A673 (cell line): Measurements from ENCODE around the gene GDF7. TPM values are rescaled to one million over a fixed set of nuclear protein-coding genes. Genes with fewer than 3 reads are reported as not detected.

Source experiments
- BruUV-seq: library from RNA; stranded (reverse); fragments of 400-500 nt; replicated peaks from 2 replicates; lab custom pipeline; 2021; lab: Mats Ljungman, UMichigan
- CTCF ChIA-PET: fragments of 300-600 bp; sonication (Branson Sonifier 250); formaldehyde crosslinking; loops from one replicate; lab custom pipeline; 2022; ENCODE audit warnings: antibody characterized with exemption; lab: Charles Lee
- POLR2A ChIA-PET: fragments of 300-600 bp; sonication (Branson Sonifier 250); formaldehyde crosslinking; loops from one replicate; lab custom pipeline; 2022; ENCODE audit warnings: antibody characterized with exemption; ENCODE audit not compliant: low non-redundant PET; lab: Charles Lee
- DNase-seq: peaks from one replicate; pipeline ENCODE4 v3.0.0-alpha.2; 2015; ENCODE audit warnings: low spot score
- H3K27ac ChIP-seq: fragments of 200-600 bp; sonication (generic); 2 replicates; pipeline ENCODE4 v1.5.1; 2016; ENCODE audit warnings: mixed run types, low read depth, mild to moderate bottlenecking, mixed read lengths, antibody characterized with exemption, low read length; ENCODE audit not compliant: poor library complexity, severe bottlenecking
- H3K27me3 ChIP-seq: fragments of 200-600 bp; sonication (generic); replicated peaks from 2 replicates; pipeline ENCODE4 v1.6.1; 2017; ENCODE audit warnings: mixed run types, low read depth, mild to moderate bottlenecking, mixed read lengths, antibody characterized with exemption, low read length; ENCODE audit not compliant: insufficient read depth, poor library complexity
- H3K36me3 ChIP-seq: fragments of 200-600 bp; sonication (generic); 2 replicates; pipeline ENCODE4 v1.6.1; 2016; ENCODE audit warnings: mixed run types, mild to moderate bottlenecking, mixed read lengths, antibody characterized with exemption, low read length; ENCODE audit not compliant: insufficient read depth, poor library complexity, severe bottlenecking
- H3K4me1 ChIP-seq: fragments of 200-600 bp; sonication (generic); 2 replicates; pipeline ENCODE4 v1.6.1; 2017; ENCODE audit warnings: mixed run types, mild to moderate bottlenecking, mixed read lengths, antibody characterized with exemption, low read length; ENCODE audit not compliant: insufficient read depth, poor library complexity, severe bottlenecking
- H3K4me3 ChIP-seq: fragments of 200-600 bp; sonication (generic); 2 replicates; pipeline ENCODE4 v1.5.1; 2016; ENCODE audit warnings: low read depth, mixed run types, mild to moderate bottlenecking, mixed read lengths, low read length; ENCODE audit not compliant: poor library complexity, severe bottlenecking
- H3K9me3 ChIP-seq: fragments of 200-600 bp; sonication (generic); 2 replicates; pipeline ENCODE4 v1.6.1; 2016; ENCODE audit warnings: mixed run types, low read depth, mild to moderate bottlenecking, mixed read lengths, antibody characterized with exemption, low read length; ENCODE audit not compliant: poor library complexity, severe bottlenecking
- EZH2 ChIP-seq: fragments of 200-600 bp; sonication (generic); IDR thresholded peaks from 2 replicates; pipeline ENCODE4 v1.6.1; 2017; ENCODE audit warnings: borderline replicate concordance, low read depth, mild to moderate bottlenecking, mixed read lengths, antibody characterized with exemption, low read length; ENCODE audit not compliant: poor library complexity, severe bottlenecking
- intact Hi-C: fragments of 100-400 bp; cut with micrococcal nuclease; formaldehyde crosslinking; loops from one replicate; pipeline ENCODE4 v1.10.0; 2022; ENCODE audit not compliant: unreplicated experiment
- total RNA-seq: library from RNA; stranded (reverse); gene quantifications from 2 replicates; pipeline ENCODE4 v1.2.3, GENCODE V29; 2021
- TF ChIP-seq, protein P1 (sequence below): fragments of 300-800, 200-600 bp; sonication (generic); conservative IDR thresholded peaks from 2 replicates; pipeline ENCODE4 v1.5.1; 2017; ENCODE audit warnings: low read depth, mild to moderate bottlenecking, antibody characterized with exemption, low read length, moderate library complexity, mixed read lengths

Gene GDF7
- total RNA-seq, 1 experiment from 2014 or later, result not detected

DNA sequence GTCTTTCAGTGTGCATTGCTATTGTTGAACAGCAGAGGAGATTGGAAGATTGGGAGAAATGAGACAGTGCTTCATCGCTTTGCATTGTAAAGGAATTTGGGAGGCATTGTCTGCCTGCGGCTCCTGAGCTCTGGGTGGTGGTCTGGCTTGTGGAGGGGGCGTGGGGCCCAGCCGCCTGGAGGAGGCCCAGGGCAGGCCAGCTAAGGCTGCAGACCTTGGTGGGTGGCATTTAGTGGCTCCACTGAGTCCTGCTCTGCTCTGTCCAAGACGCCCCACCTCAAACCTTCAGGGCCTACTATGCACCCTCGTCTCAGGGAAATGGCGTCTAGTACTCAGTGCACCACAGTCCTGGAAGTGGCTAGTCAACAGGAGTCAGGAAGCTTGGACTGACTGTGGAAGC is 10.4 kb upstream of the GDF7 start:
- H3K27me3 ChIP-seq, result peaks cover 59% of the 10 kb centered on the region
- no peak for DNase-seq
- H3K9me3 ChIP-seq, result no peaks in the 10 kb centered on the region
- CTCF ChIA-PET, result no interaction called here
- intact Hi-C loops, result no loop called here
- H3K4me3 ChIP-seq, result no peak overlapping the region
- POLR2A ChIA-PET, result no interaction called here
- no peak overlapping the region for H3K27ac ChIP-seq
- BruUV-seq, result no TSS peak
- no peaks in the 10 kb centered on the region for H3K36me3 ChIP-seq
- no peaks in the 10 kb centered on the region for H3K4me1 ChIP-seq
- TF ChIP-seq EZH2, result no peak
- TF ChIP-seq, protein P1, sequence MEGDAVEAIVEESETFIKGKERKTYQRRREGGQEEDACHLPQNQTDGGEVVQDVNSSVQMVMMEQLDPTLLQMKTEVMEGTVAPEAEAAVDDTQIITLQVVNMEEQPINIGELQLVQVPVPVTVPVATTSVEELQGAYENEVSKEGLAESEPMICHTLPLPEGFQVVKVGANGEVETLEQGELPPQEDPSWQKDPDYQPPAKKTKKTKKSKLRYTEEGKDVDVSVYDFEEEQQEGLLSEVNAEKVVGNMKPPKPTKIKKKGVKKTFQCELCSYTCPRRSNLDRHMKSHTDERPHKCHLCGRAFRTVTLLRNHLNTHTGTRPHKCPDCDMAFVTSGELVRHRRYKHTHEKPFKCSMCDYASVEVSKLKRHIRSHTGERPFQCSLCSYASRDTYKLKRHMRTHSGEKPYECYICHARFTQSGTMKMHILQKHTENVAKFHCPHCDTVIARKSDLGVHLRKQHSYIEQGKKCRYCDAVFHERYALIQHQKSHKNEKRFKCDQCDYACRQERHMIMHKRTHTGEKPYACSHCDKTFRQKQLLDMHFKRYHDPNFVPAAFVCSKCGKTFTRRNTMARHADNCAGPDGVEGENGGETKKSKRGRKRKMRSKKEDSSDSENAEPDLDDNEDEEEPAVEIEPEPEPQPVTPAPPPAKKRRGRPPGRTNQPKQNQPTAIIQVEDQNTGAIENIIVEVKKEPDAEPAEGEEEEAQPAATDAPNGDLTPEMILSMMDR, result no peak

DNA sequence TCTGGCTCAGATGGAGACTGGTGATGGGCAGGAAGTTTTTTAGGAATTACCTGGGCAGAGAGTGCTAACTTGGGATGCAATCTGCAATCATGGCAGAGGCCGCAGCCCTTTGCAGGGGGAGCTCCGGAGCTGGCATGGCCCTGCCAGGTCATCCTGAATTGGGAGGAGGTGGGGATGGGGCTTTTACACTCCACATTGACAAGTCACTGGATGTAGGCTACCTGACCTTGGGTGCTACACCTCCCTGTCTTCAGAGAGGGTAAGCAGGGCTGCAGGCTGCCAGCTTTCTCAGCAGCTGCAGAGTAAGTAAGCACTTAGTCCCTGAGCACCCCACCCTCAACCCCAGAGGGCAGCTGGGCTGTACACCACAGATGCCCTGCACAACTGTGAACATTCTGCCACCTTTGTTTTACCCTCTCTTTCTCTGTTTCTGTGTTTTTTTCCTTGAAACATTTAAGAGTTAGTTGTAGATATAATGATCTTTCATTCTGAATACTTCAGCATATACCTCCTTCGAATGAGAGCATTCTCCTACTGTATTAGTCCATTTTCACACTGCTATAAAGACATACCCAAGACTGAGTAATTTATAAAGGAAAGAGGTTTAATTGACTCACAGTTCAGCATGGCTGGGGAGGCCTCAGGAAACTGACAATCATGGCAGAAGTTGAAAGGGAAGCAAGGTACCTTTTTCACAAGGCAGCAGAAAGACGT is 9.3 kb upstream of the GDF7 start:
- H3K4me3 ChIP-seq, result no peak overlapping the region
- H3K4me1 ChIP-seq, result no peaks in the 10 kb centered on the region
- H3K9me3 ChIP-seq, result no peaks in the 10 kb centered on the region
- no peak for DNase-seq
- no peaks in the 10 kb centered on the region for H3K36me3 ChIP-seq
- ChIA-PET POLR2A (no interaction called here), CTCF (no interaction called here)
- intact Hi-C loops, result no loop called here
- peaks cover 70% of the 10 kb centered on the region for H3K27me3 ChIP-seq
- no peak overlapping the region for H3K27ac ChIP-seq
- BruUV-seq, result no TSS peak
- TF ChIP-seq EZH2, result no peak
- TF ChIP-seq, protein P1, result no peak

DNA sequence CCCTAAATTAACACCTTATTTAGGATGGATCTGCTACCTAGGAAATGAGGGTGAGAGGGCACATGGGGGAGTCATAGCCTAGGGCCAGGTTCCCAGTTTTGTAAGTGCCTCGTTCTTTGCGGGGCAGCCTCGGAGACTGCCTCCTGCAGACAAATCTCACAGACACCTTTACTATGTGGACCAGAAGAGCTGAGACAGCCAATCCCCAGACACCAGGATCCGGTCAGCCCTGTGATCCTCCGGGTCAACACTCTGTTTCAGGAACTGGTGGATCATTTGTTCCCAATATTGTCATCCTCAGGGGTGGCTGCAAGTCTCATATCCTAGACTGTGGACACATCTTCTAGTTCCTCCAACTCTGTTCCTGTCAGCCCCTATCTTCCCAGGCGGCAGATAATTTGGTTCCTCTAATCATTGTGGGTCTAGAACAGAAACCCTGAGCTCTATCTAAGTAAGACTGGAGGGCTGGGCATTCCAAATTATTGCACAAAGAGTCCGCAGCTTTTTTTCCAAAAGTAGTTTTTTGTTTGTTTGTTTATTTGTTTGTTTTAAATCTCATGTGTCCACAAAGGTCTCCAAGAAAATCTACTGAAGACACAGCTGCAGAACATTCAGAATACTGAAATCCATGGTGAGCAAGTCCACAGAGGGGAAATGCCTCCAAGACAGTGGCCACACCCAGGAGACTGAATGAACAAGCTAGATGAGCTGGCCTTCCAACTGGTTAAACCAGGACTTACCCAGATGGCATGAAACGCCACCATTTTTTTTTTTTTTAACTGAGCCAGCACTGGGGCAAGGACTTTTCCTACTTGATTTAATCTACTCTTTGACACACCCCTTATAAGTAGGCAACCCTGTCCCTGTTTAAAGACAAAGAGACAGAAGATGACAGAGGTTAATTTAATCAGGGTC is 6.2 kb upstream of the GDF7 start:
- no TSS peak for BruUV-seq
- Histone ChIP-seq H3K27ac (no peak overlapping the region), H3K4me3 (no peak overlapping the region), H3K4me1 (no peaks in the 10 kb centered on the region), H3K27me3 (peaks cover 96% of the 10 kb centered on the region), H3K36me3 (no peaks in the 10 kb centered on the region), H3K9me3 (no peaks in the 10 kb centered on the region)
- ChIA-PET CTCF (interaction anchor here (0.6 to 2.5 kb wide), 6 partner anchors 9 to 973 kb away, joined by 4 to 55 read pairs (median 5); partner anchors contain the start of gene HS1BP3), POLR2A (no interaction called here)
- TF ChIP-seq EZH2, result no peak
- TF ChIP-seq, protein P1, result no peak
- no peak for DNase-seq
- intact Hi-C loops, result loop anchor here (1.0 to 5.0 kb wide), 4 partner anchors 303 to 657 kb away; no protein-coding TSS in a partner anchor
